ENCODE measurements around the gene MON1B. TPM values are rescaled to one million over a fixed set of nuclear protein-coding genes. Genes with fewer than 3 reads are reported as not detected.

Gene MON1B
- total and polyA plus RNA-seq, 2 of the 4 experiments (the other 2 are of a cell fraction), result 5.2 to 19.2 TPM

DNA sequence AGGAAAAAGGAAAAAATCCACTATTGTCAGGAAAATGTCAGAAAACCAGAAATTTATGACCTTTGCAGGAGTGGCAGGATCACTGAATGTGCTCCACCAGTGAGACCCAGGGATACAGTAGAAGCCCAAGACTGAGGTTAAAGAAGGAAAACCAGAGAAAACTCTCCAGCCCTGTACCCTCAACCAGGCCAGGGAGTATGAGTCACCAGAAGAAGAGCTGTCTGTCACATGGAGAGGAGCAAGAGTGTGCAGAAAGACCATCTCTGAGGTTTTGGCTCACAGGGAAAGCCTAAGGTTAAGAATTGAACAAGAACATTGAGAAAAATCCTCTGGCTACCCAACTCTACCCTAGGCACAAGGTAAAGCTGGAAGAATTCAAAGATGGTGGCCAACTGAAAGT, 47.6 kb upstream of the MON1B start (continued):
- TF ChIP-seq, protein P1, sequence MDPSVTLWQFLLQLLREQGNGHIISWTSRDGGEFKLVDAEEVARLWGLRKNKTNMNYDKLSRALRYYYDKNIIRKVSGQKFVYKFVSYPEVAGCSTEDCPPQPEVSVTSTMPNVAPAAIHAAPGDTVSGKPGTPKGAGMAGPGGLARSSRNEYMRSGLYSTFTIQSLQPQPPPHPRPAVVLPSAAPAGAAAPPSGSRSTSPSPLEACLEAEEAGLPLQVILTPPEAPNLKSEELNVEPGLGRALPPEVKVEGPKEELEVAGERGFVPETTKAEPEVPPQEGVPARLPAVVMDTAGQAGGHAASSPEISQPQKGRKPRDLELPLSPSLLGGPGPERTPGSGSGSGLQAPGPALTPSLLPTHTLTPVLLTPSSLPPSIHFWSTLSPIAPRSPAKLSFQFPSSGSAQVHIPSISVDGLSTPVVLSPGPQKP (IDR thresholded peaks at IDR 0.05; ENCODE audit: borderline replicate concordance, low read depth, low read length), result no peak

DNA sequence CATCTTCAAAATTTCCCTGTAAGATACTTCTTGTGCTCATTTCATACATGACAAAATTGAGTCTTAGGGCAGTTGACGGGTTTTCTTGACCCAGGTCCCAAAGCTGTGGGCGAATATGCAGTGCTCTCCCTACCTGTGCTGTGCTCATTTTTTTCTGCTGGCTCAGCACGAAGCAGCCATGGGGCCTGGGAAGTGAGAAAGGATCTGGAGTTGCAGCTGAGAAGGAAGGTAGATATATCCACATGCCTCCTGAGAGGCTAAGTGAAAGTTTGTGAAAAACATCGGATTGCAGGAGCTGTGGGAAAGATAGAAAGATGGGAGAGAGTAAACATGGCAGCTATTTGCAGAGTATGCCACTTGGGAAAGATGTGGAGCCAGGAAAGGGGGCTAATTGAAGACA, 42.9 kb upstream of the MON1B start:
- CTCF ChIA-PET, result interaction anchor here (1.5 kb wide), 1 partner anchor 24 kb away, joined by 3 read pairs; no protein-coding TSS in a partner anchor

More for the DNA sequence above, 42.9 kb upstream of the MON1B start:
- Histone ChIP-seq H3K23ac (ENCODE audit: low read depth, low read length) (no peak overlapping the region), H4K8ac (ENCODE audit: low read depth in 2 of 2, low read length in 2 of 2) (no peak overlapping the region), H2BK15ac (ENCODE audit: low read depth, low read length) (no peak overlapping the region), H2BK5ac (ENCODE audit: low read depth, low read length, poor library complexity, severe bottlenecking) (no peak overlapping the region), H2AK9ac (replicated peaks; ENCODE audit: low read depth, low read length, poor library complexity) (no peak overlapping the region), H3K18ac (ENCODE audit: low read depth, low read length) (no peak overlapping the region), H3K9me1 (ENCODE audit: insufficient read depth, low read length) (no peaks in the 10 kb centered on the region), H4K20me1 (ENCODE audit: insufficient read depth, low read length) (no peaks in the 10 kb centered on the region), H3K9me3 (ENCODE audit: control insufficient read depth, insufficient read depth, low read length) (peaks cover 2% of the 10 kb centered on the region; the same call in 1 of the 2 replicates), H3K4ac (ENCODE audit: low read depth, low read length) (no peak overlapping the region), H3K4me2 (ENCODE audit: low read depth, low read length) (no peak overlapping the region), H3K79me1 (ENCODE audit: low read depth in 1 of 2, low read length in 2 of 2) (no peaks in the 10 kb centered on the region), H3K56ac (ENCODE audit: extremely low read depth, insufficient read depth, low read length) (no peak overlapping the region), H3K9ac (ENCODE audit: low read depth, low read length) (no peak overlapping the region), H3K14ac (replicated peaks; ENCODE audit: low read depth, low read length) (no peak overlapping the region), H3K4me1 (ENCODE audit: control insufficient read depth, insufficient read depth, low read length) (no peaks in the 10 kb centered on the region), H2BK120ac (ENCODE audit: low read depth, low read length) (no peak overlapping the region), H2BK20ac (ENCODE audit: low read depth, low read length) (no peak overlapping the region), H4K91ac (ENCODE audit: insufficient read depth, low read depth, low read length) (no peak overlapping the region), H4K5ac (ENCODE audit: low read depth, low read length) (no peak overlapping the region), H3K4me3 (ENCODE audit: insufficient read depth, low read depth, low read length) (no peak overlapping the region), H2AFZ (replicated peaks; ENCODE audit: low read length, poor library complexity) (no peak overlapping the region), H2AK5ac (ENCODE audit: low read depth, low read length) (no peak overlapping the region), H3K27ac (ENCODE audit: insufficient read depth, low read length) (no peak overlapping the region), H3K36me3 (ENCODE audit: control insufficient read depth, insufficient read depth, low read length) (no peaks in the 10 kb centered on the region), H3K27me3 (ENCODE audit: control insufficient read depth, insufficient read depth, low read length) (no peaks in the 10 kb centered on the region)
- intact Hi-C loops (cut with micrococcal nuclease), result no loop called here
- ATAC-seq (ENCODE audit: low read depth) (no peak), DNase-seq (no peak)
- POLR2A ChIA-PET (ENCODE audit: unreplicated experiment), result no interaction called here
- in situ Hi-C loops (cut with MboI; ENCODE audit: low sequenced_read_pairs), result no loop called here
- BruUV-seq (replicated peaks), result no TSS peak
- dilution Hi-C loops (cut with HindIII; ENCODE audit: low sequenced_read_pairs, unreplicated experiment), result no loop called here
- 6% methylated on average over 2 of the region's 4 CpGs; no CpG with 5 or more reads in 1 of the 2 experiments for WGBS, 2 experiments (ENCODE audit: extremely low coverage in 2 of 2, insufficient read length in 1 of 2)
- TF ChIP-seq RCOR1 (IDR thresholded peaks at IDR 0.05; ENCODE audit: insufficient replicate concordance, low read length), result no peak
- TF ChIP-seq MAZ (IDR thresholded peaks at IDR 0.05; ENCODE audit: borderline replicate concordance, low read depth, low read length), result no peak
- no peak for TF ChIP-seq SMC3 (IDR thresholded peaks at IDR 0.05; ENCODE audit: low read depth, low read length)
- no peak for TF ChIP-seq RFX5 (IDR thresholded peaks at IDR 0.05; ENCODE audit: low read depth, low read length)
- TF ChIP-seq MAFK (IDR thresholded peaks at IDR 0.05; ENCODE audit: low read depth, low read length), result peak; percentile 18; the same call in 1 of the 2 replicates
- TF ChIP-seq, protein P1 (IDR thresholded peaks at IDR 0.05; ENCODE audit: borderline replicate concordance, low read depth, low read length), result no peak
